ENCODE results near the gene MUC6. TPM values are rescaled to one million over a fixed set of nuclear protein-coding genes. Genes with fewer than 3 reads are reported as not detected.
A peak's percentile ranks its signal among the peaks of the same experiment; 100 is the strongest.

MUC6 gene
- total RNA-seq, 3 donors from 2014 or later (not counting 1 experiment from before 2014, with no cell fraction given): not detected

- WGBS (ENCODE audit: insufficient coverage): 97% methylated on average over 21 of the region's 21 CpGs
- DNase-seq: no peak
- no peaks in the 10 kb centered on the region for H3K27me3 Mint-ChIP-seq (ENCODE audit: low read depth in 2 of 2)
- Histone ChIP-seq H3K27ac (ENCODE audit: low read length) (no peak overlapping the region), H3K4me3 (ENCODE audit: low read length) (no peak overlapping the region), H3K27me3 (ENCODE audit: control insufficient read depth, insufficient read depth, low read length) (no peaks in the 10 kb centered on the region), H3K36me3 (ENCODE audit: control insufficient read depth, insufficient read depth, low read length) (peaks cover 64% of the 10 kb centered on the region), H3K4me1 (ENCODE audit: control insufficient read depth, insufficient read depth, low read length) (no peaks in the 10 kb centered on the region), H3K9me3 (ENCODE audit: control insufficient read depth, insufficient read depth, low read length) (no peaks in the 10 kb centered on the region)
- intact Hi-C loops (cut with micrococcal nuclease): no loop called here
- H3K36me3 Mint-ChIP-seq: no peaks in the 10 kb centered on the region
- H3K27ac Mint-ChIP-seq: no peak overlapping the region
- TF ChIP-seq CTCF (IDR thresholded peaks at IDR 0.05): no peak
- no peak for ATAC-seq
- peaks cover 14 to 15% of the 10 kb centered on the region in 2 donors for H3K4me1 Mint-ChIP-seq
- no peaks in the 10 kb centered on the region for H3K9me3 Mint-ChIP-seq
- H3K4me3 Mint-ChIP-seq: no peak overlapping the region
These were observed 51.1 kb downstream of the MUC6 start for GRCh38 chr11:985406-985805.

GRCh38 chr11:984546-984945 is 52.0 kb downstream of the MUC6 start:
- no peaks in the 10 kb centered on the region for H3K27me3 ChIP-seq (ENCODE audit: control insufficient read depth, insufficient read depth, low read length)
- H3K4me3 ChIP-seq (ENCODE audit: low read length): no peak overlapping the region
- no peak for DNase-seq
- ATAC-seq: no peak
- H3K36me3 ChIP-seq (ENCODE audit: control insufficient read depth, insufficient read depth, low read length): peaks cover 57% of the 10 kb centered on the region
- peaks cover 14 to 16% of the 10 kb centered on the region in 2 donors for H3K4me1 Mint-ChIP-seq
- H3K9me3 Mint-ChIP-seq: no peaks in the 10 kb centered on the region
- no peaks in the 10 kb centered on the region for H3K36me3 Mint-ChIP-seq
- H3K9me3 ChIP-seq (ENCODE audit: control insufficient read depth, insufficient read depth, low read length): no peaks in the 10 kb centered on the region
- intact Hi-C loops (cut with micrococcal nuclease): no loop called here
- H3K27ac Mint-ChIP-seq: no peak overlapping the region
- H3K27ac ChIP-seq (ENCODE audit: low read length): no peak overlapping the region
- H3K4me3 Mint-ChIP-seq: no peak overlapping the region
- no peaks in the 10 kb centered on the region for H3K4me1 ChIP-seq (ENCODE audit: control insufficient read depth, insufficient read depth, low read length)
- no peak for TF ChIP-seq CTCF (IDR thresholded peaks at IDR 0.05)
- WGBS (ENCODE audit: insufficient coverage): 96% methylated on average over 15 of the region's 15 CpGs
- no peaks in the 10 kb centered on the region for H3K27me3 Mint-ChIP-seq (ENCODE audit: low read depth in 2 of 2)

- no peaks in the 10 kb centered on the region for H3K27me3 ChIP-seq (ENCODE audit: control insufficient read depth, insufficient read depth, low read length)
- DNase-seq (no peak), ATAC-seq (no peak)
- Mint-ChIP-seq H3K4me1 (peaks cover 19 to 21% of the 10 kb centered on the region in 2 donors), H3K27me3 (ENCODE audit: low read depth in 2 of 2) (no peaks in the 10 kb centered on the region), H3K9me3 (no peaks in the 10 kb centered on the region), H3K27ac (peak overlapping the region in 1 of 2 donors; percentile 80), H3K36me3 (no peaks in the 10 kb centered on the region), H3K4me3 (peak overlapping the region; percentile 70)
- no peaks in the 10 kb centered on the region for H3K4me1 ChIP-seq (ENCODE audit: control insufficient read depth, insufficient read depth, low read length)
- intact Hi-C loops (cut with micrococcal nuclease): no loop called here
- over 99% methylated on average over 14 of the region's 14 CpGs for WGBS (ENCODE audit: insufficient coverage)
- H3K27ac ChIP-seq (ENCODE audit: low read length): no peak overlapping the region
- no peak for TF ChIP-seq CTCF (IDR thresholded peaks at IDR 0.05)
- no peaks in the 10 kb centered on the region for H3K9me3 ChIP-seq (ENCODE audit: control insufficient read depth, insufficient read depth, low read length)
- peaks cover 53% of the 10 kb centered on the region for H3K36me3 ChIP-seq (ENCODE audit: control insufficient read depth, insufficient read depth, low read length)
- no peak overlapping the region for H3K4me3 ChIP-seq (ENCODE audit: low read length)
These were observed 54.8 kb downstream of the MUC6 start for GRCh38 chr11:981764-982163.
